Kidney epithelial cell (primary cell): Measurements from ENCODE around the gene LPIN3. TPM values are rescaled to one million over a fixed set of nuclear protein-coding genes. Genes with fewer than 3 reads are reported as not detected.

ENCODE experiments used
- DNase-seq: peaks from one replicate; pipeline ENCODE4 v3.0.0-alpha.2; 2010; ENCODE audit warnings: low read depth
- H3K27me3 ChIP-seq: 2 replicates; pipeline ENCODE4 v1.6.0; 2011; ENCODE audit warnings: low read length; ENCODE audit not compliant: control insufficient read depth, insufficient read depth
- H3K36me3 ChIP-seq: 2 replicates; pipeline ENCODE4 v1.5.1; 2011; ENCODE audit warnings: low read length; ENCODE audit not compliant: control insufficient read depth, insufficient read depth
- H3K4me3 ChIP-seq: 2 replicates; pipeline ENCODE4 v1.5.1; 2011; ENCODE audit warnings: low read depth, mild to moderate bottlenecking, control low read depth, low read length
- CTCF ChIP-seq: IDR thresholded peaks from 2 replicates; pipeline ENCODE4 v1.5.1; 2011; ENCODE audit warnings: mild to moderate bottlenecking, moderate library complexity, low read length, control low read depth, inconsistent platforms; ENCODE audit not compliant: insufficient read depth, poor library complexity, severe bottlenecking
- total RNA-seq: library from RNA; depleted of rRNA; stranded (reverse); fragments of >200 nt; gene quantifications from 2 replicates; pipeline ENCODE4 v1.2.3, GENCODE V29; 2015

LPIN3 gene
- total RNA-seq, 1 donor from 2014 or later: 14.7 TPM

- no peaks in the 10 kb centered on the region for H3K36me3 ChIP-seq
- no peak for DNase-seq
- no peaks in the 10 kb centered on the region for H3K27me3 ChIP-seq
- no peak overlapping the region for H3K4me3 ChIP-seq
- TF ChIP-seq CTCF: no peak
Measured at GRCh38 chr20:41394931-41395666, 54.5 kb downstream of the LPIN3 start.

GRCh38 chr20:41395667-41396664, 55.3 kb downstream of the LPIN3 start:
- no peak for TF ChIP-seq CTCF
- Histone ChIP-seq H3K27me3 (no peaks in the 10 kb centered on the region), H3K4me3 (no peak overlapping the region), H3K36me3 (no peaks in the 10 kb centered on the region)
- no peak for DNase-seq

- Histone ChIP-seq H3K36me3 (no peaks in the 10 kb centered on the region), H3K4me3 (no peak overlapping the region), H3K27me3 (no peaks in the 10 kb centered on the region)
- DNase-seq: no peak
- TF ChIP-seq CTCF: no peak
Measured at GRCh38 chr20:41398408-41398807, 57.8 kb downstream of the LPIN3 start.

- no peak for TF ChIP-seq CTCF
- Histone ChIP-seq H3K27me3 (no peaks in the 10 kb centered on the region), H3K36me3 (no peaks in the 10 kb centered on the region), H3K4me3 (no peak overlapping the region)
- no peak for DNase-seq
Measured at GRCh38 chr20:41403604-41404003, 63.0 kb downstream of the LPIN3 start.

GRCh38 chr20:41405436-41405835, 64.8 kb downstream of the LPIN3 start:
- Histone ChIP-seq H3K4me3 (no peak overlapping the region), H3K27me3 (no peaks in the 10 kb centered on the region), H3K36me3 (no peaks in the 10 kb centered on the region)
- DNase-seq: no peak
- TF ChIP-seq CTCF: no peak
